A549 treated with Hydrocortisone at 1 μM for 4 hours (cell line): Measurements from ENCODE around the gene PXDC1. TPM values are rescaled to one million over a fixed set of nuclear protein-coding genes. Genes with fewer than 3 reads are reported as not detected.

Experiments
- total RNA-seq: library from RNA; stranded (reverse); fragments of 200-300 nt; extraction: Qiagen RNA extraction; gene quantifications from 5 replicates; pipeline ENCODE4 v1.2.3, GENCODE V29; 2022

The PXDC1 gene, protein sequence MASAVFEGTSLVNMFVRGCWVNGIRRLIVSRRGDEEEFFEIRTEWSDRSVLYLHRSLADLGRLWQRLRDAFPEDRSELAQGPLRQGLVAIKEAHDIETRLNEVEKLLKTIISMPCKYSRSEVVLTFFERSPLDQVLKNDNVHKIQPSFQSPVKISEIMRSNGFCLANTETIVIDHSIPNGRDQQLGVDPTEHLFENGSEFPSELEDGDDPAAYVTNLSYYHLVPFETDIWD
- 17.0 to 25.3 TPM (median 20.2 TPM) in 5 replicates for total RNA-seq

DNA sequence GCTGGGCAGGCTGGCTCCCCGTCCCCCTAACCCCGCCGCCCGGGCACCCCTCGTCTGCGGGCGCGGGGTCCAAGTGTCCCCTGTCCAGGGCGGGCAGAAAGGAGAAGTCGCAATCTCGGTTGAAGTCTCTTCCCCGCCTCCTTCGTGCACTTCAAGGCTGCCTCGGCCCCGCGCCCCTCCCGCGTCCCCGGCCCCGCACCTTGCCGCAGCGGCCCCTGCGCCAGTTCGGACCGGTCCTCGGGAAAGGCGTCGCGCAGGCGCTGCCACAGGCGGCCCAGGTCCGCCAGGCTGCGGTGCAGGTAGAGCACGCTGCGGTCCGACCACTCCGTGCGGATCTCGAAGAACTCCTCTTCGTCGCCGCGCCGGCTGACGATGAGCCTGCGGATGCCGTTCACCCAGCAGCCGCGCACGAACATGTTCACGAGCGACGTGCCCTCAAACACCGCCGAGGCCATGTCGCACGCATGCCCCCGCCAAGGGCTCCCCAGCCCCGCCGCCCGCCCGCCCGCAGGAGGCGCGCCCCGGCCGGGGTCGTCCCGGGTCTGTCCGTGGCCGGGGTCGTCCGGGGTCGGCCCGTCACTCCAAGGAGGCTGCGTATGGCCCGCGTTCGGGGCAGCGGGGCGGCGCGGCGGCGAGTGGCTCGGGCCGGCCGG lies at the start of gene PXDC1:
TSS of gene PXDC1 (minus strand) at position 637 of the 653 bp plus-strand sequence. CDS start at position 455, 182 bp downstream.

Other genes with a start within 250 kb of the PXDC1 start
- gene FAM50B, start 97.7 kb upstream of the PXDC1 start, total RNA-seq = 4.9 to 6.3 TPM (median 6.0 TPM) in 5 replicates